GM12872 (cell line): Measurements from ENCODE around the gene SLC9C1.

ENCODE experiments used
- TF ChIP-seq, protein P1 (sequence below): IDR thresholded peaks from 3 replicates; pipeline ENCODE4 v1.5.1; 2011; ENCODE audit warnings: low read depth, mild to moderate bottlenecking, low read length, moderate library complexity; ENCODE audit not compliant: insufficient read depth

SLC9C1 gene

DNA sequence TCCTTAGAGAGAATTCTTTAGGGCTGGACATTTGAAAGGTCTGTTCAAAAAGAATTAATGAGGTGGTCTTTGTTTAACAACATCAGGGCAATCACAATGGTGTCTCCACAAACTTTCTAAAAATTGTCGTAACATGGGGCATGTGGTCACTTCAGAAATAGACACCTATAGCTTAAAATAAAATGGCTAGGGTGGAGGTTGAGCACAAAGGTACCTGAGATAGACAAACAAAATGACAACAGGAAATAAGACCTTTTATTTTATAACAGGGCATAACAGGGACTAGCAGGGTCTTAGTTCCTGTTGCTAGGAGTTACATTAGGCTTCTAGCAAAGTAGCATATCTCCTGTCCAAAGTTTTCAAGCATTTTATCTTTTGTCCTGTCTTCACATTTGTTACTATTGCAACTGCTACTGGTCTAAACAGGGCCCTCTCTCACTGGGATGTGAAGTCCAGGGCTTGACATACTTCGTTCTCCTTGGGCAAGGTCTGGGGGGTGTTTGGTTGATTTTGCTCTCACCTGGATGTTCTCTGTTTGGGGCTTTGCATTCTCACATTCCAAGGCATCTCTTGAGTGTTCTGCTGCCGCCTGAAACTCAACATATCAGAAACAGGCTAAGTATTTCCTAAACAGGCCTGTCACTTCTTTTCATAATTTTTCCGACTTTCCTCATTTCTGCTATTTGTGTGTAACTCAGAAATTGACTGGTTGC, 163.9 kb downstream of the SLC9C1 start:
- TF ChIP-seq, protein P1, sequence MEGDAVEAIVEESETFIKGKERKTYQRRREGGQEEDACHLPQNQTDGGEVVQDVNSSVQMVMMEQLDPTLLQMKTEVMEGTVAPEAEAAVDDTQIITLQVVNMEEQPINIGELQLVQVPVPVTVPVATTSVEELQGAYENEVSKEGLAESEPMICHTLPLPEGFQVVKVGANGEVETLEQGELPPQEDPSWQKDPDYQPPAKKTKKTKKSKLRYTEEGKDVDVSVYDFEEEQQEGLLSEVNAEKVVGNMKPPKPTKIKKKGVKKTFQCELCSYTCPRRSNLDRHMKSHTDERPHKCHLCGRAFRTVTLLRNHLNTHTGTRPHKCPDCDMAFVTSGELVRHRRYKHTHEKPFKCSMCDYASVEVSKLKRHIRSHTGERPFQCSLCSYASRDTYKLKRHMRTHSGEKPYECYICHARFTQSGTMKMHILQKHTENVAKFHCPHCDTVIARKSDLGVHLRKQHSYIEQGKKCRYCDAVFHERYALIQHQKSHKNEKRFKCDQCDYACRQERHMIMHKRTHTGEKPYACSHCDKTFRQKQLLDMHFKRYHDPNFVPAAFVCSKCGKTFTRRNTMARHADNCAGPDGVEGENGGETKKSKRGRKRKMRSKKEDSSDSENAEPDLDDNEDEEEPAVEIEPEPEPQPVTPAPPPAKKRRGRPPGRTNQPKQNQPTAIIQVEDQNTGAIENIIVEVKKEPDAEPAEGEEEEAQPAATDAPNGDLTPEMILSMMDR = no peak

DNA sequence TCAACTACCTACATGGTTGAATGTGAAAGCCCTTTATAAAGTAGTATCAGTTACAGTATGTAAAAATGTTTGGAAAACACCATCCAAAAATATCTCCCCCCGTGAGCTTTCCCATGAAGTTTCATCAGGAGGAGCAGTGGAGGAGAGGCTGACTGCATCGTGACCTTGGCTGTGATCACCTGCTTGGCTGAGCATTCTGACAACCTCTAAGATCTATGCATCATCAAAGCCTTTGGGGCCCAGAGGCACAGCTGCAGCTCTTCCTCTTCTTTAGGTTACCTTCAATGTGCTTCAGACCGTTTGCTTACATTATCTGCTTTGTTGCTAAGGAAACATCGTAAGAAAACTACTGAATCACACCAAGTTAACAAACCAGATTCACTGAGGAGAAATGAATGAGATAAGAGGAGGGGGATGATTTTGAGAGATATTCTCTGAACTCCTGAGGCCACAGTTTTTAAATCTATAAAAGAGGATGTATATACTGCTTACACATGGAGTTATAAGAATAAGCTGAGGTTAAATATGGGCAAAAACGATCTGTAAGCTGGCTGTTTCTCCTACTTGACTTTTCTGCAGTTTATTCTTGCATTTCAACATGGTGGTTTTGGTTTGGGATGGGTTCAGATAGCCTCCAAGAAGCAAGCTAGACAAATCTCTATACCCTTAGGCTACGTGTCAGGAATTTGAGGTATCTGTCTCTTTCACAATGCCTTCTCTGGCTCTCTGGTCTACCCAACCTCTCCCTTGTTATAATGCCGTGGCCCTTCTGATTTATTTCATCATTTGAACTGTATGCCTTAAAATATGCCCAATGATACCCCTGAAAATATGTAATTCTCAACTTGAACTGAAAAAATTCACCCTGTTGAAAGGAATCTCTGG, 164.9 kb downstream of the SLC9C1 start:
- TF ChIP-seq, protein P1 = no peak

GRCh38 chr3:112127522-112128494, 166.2 kb downstream of the SLC9C1 start:
- TF ChIP-seq, protein P1 = no peak

GRCh38 chr3:112126511-112126911, 167.5 kb downstream of the SLC9C1 start:
- TF ChIP-seq, protein P1 = no peak

GRCh38 chr3:112124907-112125607, 169.0 kb downstream of the SLC9C1 start:
- TF ChIP-seq, protein P1 = no peak

DNA sequence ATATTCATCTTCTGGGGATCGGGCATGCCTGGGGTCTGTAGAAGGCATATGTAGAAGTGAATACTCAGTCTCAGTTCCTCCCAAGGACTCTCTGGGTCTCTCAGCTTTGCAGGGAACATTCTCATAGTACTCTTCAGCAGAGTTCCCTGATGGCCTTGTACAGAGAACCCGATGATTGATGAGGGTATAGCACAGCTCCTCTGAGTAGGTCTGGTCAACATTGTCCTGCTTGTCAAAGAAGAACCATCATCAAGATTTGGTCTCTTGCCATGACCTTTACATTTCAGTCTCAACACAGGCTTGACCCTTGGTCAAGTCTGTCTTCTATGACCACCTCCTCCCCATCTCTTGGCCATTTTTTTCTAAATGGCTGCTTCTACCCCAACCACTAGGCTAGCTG, 170.5 kb downstream of the SLC9C1 start:
- TF ChIP-seq, protein P1 = no peak
